Cardiac fibroblast (primary cell): Measurements from ENCODE around the gene C10orf67.

Experiments used
- DNase-seq, 2 donors: peaks; one replicate each; pipeline versions ENCODE4 v3.0.0 to v3.0.0-alpha.2; 2010; ENCODE audit warnings: low read depth in 2 of 2
- H3K4me3 ChIP-seq, 2 donors: replicated peaks in 1 of 2; 1 replicate in 1 of 2; 2 replicates in 1 of 2; pipeline ENCODE4 v1.5.1; 2011; ENCODE audit warnings: low read depth in 2 of 2, low read length in 2 of 2, mild to moderate bottlenecking in 2 of 2, moderate library complexity in 1 of 2
- TF ChIP-seq, protein P1 (sequence below): IDR thresholded peaks from one replicate; pipeline ENCODE4 v1.5.1; 2011; ENCODE audit warnings: low read depth, mild to moderate bottlenecking, low read length, inconsistent platforms

Gene C10orf67

DNA sequence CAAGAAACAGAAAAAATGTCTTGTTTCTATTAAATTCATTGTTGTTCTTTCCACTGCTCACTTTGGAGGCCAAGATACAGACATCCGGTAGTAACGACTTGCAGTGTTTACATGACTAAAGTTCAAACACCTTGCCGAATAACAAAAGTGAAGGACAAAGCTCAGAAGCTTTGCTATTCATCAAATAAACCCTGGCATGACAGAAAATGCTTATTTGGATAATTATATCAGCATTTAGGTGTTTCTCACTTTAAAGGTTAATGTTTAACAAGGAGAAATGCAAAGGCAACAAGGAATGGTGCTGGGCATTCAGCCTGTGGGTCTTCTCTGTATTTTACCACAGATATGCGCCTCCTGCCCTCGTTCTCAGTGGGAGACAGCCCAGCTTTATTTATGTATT is 157.9 kb downstream of the C10orf67 start:
- no peak overlapping the region for H3K4me3 ChIP-seq
- no peak for DNase-seq
- TF ChIP-seq, protein P1, sequence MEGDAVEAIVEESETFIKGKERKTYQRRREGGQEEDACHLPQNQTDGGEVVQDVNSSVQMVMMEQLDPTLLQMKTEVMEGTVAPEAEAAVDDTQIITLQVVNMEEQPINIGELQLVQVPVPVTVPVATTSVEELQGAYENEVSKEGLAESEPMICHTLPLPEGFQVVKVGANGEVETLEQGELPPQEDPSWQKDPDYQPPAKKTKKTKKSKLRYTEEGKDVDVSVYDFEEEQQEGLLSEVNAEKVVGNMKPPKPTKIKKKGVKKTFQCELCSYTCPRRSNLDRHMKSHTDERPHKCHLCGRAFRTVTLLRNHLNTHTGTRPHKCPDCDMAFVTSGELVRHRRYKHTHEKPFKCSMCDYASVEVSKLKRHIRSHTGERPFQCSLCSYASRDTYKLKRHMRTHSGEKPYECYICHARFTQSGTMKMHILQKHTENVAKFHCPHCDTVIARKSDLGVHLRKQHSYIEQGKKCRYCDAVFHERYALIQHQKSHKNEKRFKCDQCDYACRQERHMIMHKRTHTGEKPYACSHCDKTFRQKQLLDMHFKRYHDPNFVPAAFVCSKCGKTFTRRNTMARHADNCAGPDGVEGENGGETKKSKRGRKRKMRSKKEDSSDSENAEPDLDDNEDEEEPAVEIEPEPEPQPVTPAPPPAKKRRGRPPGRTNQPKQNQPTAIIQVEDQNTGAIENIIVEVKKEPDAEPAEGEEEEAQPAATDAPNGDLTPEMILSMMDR, result no peak

DNA sequence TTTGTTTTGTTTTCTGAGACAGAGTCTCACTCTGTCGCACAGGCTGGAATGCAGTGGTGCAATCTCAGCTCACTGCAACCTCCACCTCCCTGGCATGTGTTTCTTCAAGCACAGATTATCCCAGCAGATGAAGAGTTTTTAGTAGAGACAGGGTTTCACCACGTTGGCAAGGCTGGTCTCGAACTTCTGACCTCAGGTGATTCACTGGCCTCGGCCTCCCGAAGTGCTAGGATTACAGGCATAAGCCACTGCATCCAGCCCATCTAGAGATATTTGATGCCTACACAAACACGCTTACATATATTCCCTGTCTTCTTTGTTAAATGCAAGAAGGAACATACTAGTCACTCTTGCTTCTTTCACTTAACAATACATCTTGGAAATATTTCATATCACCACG is 158.4 kb downstream of the C10orf67 start:
- TF ChIP-seq, protein P1, result no peak

DNA sequence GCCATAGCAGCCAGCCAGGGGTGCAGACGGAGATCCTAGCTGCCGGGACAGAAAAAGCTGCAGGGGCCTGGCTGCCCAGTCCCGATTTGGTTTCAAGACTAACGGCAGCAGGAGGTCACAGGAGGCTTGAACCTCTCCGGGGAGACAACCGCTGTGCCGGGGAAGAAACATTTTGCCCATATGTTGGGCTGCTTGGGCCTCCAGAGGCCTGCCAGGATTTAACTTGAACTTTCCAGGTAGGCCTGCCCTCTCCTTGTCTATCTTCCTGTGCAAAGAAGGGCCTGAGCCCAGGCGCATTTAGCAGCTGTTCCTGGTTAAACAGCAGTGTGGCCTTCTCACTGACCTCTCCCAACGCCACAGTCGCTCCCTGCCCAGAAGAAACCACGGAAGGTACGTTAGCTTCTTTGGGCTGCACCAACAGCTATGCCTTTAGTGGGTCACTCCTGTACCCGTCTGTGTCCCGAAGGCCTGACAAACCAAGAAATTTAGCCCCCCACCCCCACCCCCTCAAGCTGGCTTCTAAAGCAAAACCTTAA is 169.6 kb downstream of the C10orf67 start:
- TF ChIP-seq, protein P1, result no peak
- H3K4me3 ChIP-seq, result no peak overlapping the region
- no peak for DNase-seq

More for the DNA sequence above, 158.4 kb downstream of the C10orf67 start:
- no peak for DNase-seq
- H3K4me3 ChIP-seq, result no peak overlapping the region

DNA sequence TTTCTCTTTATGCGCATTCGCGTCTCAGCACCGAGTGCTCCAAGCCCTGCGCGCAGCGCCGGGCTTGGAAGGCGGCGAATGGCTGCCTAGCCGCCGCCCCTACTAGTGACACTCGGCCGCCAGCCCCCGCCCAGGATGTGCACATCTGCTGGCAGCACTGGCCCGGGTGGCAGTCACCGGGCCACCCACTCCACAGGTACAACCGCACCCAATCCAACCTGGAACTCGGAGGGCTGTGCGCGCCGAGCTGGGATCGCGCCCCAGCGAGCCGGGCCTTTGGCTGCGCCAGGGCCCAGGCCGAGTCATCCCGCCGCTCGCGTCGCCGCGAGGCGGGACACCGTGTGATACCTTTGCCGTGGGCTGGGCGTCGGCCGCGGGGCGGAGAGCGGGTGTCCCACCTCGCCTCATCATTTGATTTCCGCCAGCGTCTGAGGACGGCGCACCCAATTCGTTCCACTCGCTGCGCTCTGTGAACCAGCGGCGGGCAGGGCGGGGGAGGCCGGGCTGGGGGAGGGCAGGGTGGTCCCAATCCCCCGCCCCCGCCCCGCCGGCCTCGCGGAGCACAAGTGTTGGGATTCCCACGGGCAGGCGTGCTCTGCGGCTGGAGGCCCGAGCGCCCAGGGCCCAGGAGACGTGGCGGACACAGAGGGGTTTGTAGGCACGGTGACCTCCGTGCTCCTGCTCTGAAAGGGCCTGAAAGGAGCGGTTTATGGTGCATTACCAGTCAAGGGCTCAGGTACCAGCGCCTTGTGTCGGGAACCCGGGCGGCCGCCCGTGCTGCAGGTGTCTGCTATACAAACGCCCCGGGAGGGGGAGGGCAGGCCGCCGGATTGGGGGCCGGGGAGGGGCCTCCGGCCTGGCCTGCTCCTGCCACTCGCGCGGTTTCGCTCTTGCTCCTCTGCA is 170.3 kb downstream of the C10orf67 start:
- TF ChIP-seq, protein P1, result no peak
- DNase-seq, result no peak
- no peak overlapping the region for H3K4me3 ChIP-seq

DNA sequence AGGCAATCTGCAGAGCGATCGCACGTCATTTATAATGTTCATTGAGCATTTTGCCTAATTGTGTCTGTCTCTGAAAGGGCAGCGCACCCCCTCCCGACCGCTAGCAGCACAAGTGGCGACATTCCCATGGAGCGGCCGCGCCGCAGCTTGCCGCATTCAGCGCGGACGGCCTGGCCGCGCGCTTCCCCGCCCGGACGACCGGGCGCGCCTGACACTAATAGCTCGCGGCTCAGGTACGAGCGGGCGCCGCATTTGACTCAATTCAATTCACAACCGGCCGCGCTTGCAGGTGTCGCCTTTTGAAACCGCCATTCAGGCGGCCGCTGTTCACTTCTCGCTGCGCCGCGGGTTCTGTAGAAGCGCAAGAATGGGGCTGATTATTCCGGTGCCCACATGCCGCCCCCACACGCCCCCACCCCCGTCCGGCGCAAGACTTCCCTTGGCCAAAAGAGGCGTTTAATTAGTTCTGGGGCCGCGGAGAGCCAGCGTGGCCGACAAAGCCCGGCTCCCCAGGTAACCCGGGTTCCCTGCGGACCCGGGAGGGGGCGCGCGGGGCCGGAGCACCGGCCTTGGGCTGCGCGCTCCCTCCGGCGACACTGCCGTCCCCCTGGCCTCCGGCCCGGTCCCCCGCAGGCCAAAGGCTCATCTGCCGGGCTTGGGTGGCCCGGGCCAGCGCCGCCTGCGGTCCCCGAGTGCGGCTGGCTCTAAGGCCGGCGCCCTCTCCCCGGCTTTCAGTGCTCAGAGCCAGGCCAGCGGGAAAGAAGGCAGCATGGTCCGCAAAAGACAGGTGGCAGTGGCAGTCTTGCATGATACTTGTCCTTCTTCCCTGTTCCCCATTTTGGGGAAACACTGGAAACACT is 171.2 kb downstream of the C10orf67 start:
- no peak for DNase-seq
- no peak overlapping the region for H3K4me3 ChIP-seq
- TF ChIP-seq, protein P1, result no peak

DNA sequence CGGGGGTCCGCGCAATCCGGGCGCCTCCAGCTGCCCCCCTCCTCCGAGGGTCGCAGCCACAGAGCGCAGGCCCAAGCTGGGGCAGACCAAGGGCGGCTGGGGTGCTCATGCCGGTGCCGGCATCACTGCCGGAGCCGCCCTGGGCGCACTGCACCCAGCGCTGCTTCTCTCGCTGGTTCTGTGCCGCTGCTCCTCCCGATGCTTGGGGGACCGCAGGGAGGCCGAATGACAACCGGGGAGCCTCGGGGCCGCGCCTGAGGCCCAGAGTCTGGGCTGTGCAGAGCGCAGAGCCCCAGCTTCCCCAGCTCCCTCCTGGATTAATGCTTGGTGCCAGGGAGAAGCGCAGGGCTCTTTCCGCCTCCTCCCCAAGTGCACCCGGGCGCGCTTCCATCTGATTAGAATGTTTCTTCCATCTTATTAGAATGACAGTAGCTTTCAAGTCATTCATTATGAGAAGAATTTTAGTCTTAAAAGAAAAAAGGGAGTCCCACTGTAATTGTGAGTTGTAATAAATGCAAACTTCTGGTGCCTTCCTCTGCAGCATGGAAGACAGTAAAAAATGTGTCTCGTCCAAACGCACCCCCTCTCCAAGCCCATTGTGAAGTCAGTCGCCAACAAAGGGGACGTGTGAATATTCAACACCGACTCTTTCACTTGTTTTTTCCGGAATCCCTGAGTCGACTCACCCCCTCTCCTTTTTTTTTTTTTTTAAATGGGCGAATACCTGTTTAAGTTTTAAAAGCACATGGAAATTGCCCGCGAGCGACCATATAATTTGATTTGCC is 172.0 kb downstream of the C10orf67 start:
- TF ChIP-seq, protein P1, result no peak
- no peak for DNase-seq
- H3K4me3 ChIP-seq, result no peak overlapping the region
